NCI-H2081 (cell line): Measurements from ENCODE around the gene ZCCHC7.
"Not testable (repeated sequence)": the region's sequence is repeated elsewhere in the genome, so short reads cannot be mapped to it uniquely, and the experiment has no call there.

ENCODE experiments used
- DNase-seq, 2 experiments: peaks; one replicate each; lab custom pipeline; 2025; lab: John Stamatoyannopoulos, UW

Gene ZCCHC7

GRCh38 chr9:37293664-37294524 is 173.5 kb downstream of the ZCCHC7 start:
- DNase-seq = peak in 1 of 2 experiments; percentile 39

- DNase-seq = no peak
These were observed 174.8 kb downstream of the ZCCHC7 start for GRCh38 chr9:37295178-37295577.

- no peak for DNase-seq
These were observed 175.4 kb downstream of the ZCCHC7 start for GRCh38 chr9:37295796-37296195.

GRCh38 chr9:37297592-37297991 is 177.2 kb downstream of the ZCCHC7 start:
- no peak for DNase-seq

GRCh38 chr9:37300620-37301019 is 180.2 kb downstream of the ZCCHC7 start:
- DNase-seq = no peak

- no peak for DNase-seq
These were observed 180.9 kb downstream of the ZCCHC7 start for GRCh38 chr9:37301042-37301853.

GRCh38 chr9:37301854-37302172 is 181.4 kb downstream of the ZCCHC7 start:
- no peak for DNase-seq

GRCh38 chr9:37302277-37302676 is 181.9 kb downstream of the ZCCHC7 start:
- peak; percentile 16 to 75 for DNase-seq

- DNase-seq = not testable (repeated sequence)
These were observed 182.9 kb downstream of the ZCCHC7 start for GRCh38 chr9:37303272-37303671.

GRCh38 chr9:37309136-37309535 is 188.8 kb downstream of the ZCCHC7 start:
- DNase-seq = peak in 1 of 2 experiments; percentile 14

GRCh38 chr9:37311938-37312708 is 191.7 kb downstream of the ZCCHC7 start:
- DNase-seq = no peak

GRCh38 chr9:37324261-37324683 is 203.9 kb downstream of the ZCCHC7 start:
- no peak for DNase-seq

GRCh38 chr9:37324691-37325490 is 204.5 kb downstream of the ZCCHC7 start:
- DNase-seq = peak in 1 of 2 experiments; percentile 26

- DNase-seq = peak in 1 of 2 experiments; percentile 7
These were observed 205.4 kb downstream of the ZCCHC7 start for GRCh38 chr9:37325778-37326177.

GRCh38 chr9:37327553-37327952 is 207.2 kb downstream of the ZCCHC7 start:
- no peak for DNase-seq

GRCh38 chr9:37328556-37329227 is 208.3 kb downstream of the ZCCHC7 start:
- DNase-seq = no peak

GRCh38 chr9:37329576-37329975 is 209.2 kb downstream of the ZCCHC7 start:
- peak in 1 of 2 experiments; percentile 41 for DNase-seq

GRCh38 chr9:37331871-37332270 is 211.5 kb downstream of the ZCCHC7 start:
- no peak for DNase-seq

GRCh38 chr9:37332578-37332977 is 212.2 kb downstream of the ZCCHC7 start:
- DNase-seq = no peak

- DNase-seq = no peak
These were observed 212.9 kb downstream of the ZCCHC7 start for GRCh38 chr9:37333288-37333687.

- no peak for DNase-seq
These were observed 214.9 kb downstream of the ZCCHC7 start for GRCh38 chr9:37335238-37335637.
